H1 (cell line): ENCODE data around the gene GRID2. TPM values are rescaled to one million over a fixed set of nuclear protein-coding genes. Genes with fewer than 3 reads are reported as not detected.

Experiments
- ATF2 ChIP-seq: IDR thresholded peaks from 2 replicates; pipeline ENCODE4 v1.6.1; 2012; ENCODE audit warnings: low read length, inconsistent platforms
- RNF2 ChIP-seq: fragments of 200-900, 300-1000 bp; sonication (generic); IDR thresholded peaks from 2 replicates; pipeline ENCODE4 v1.7.1; 2016; ENCODE audit warnings: borderline replicate concordance, low read depth, mild to moderate bottlenecking, antibody characterized with exemption, low read length; ENCODE audit not compliant: poor library complexity, severe bottlenecking; ENCODE audit errors: missing control alignments
- polyA plus RNA-seq, 7 experiments: library from polyadenylated mRNA; depleted of rRNA in 3 of 7; stranded (reverse) in 5 of 7; unstranded in 2 of 7; fragments of >200 nt in 5 of 7; fragments of 200-250 nt in 2 of 7; gene quantifications; 1 replicate in 5 of 7; 2 replicates in 1 of 7; 4 replicates in 1 of 7; pipeline versions ENCODE4 v1.2.1 to v1.2.3, GENCODE V29; 2011 to 2013; ENCODE audit warnings: missing spikeins in 2 of 7, mixed read lengths in 2 of 7
- total RNA-seq: library from RNA; stranded (reverse); fragmentation: NEBNext Ultra II Directional; extraction: Animal tissue kit (Norgen Biotek cat#: 25700); gene quantifications from 2 replicates; pipeline ENCODE4 v1.2.1, GENCODE V29; 2021

Gene GRID2
- total and polyA plus RNA-seq, 2 of the 8 experiments (the other 6 are each of a cell fraction or from before 2014, with no cell fraction given) = 31.1 to 81.9 TPM

GRCh38 chr4:93183576-93183975 lies 879.8 kb downstream of the GRID2 start (continued):
- no peak for TF ChIP-seq RNF2
- TF ChIP-seq ATF2 = no peak
